GM23338 (cell line): ENCODE results near the gene TIE1. TPM values are rescaled to one million over a fixed set of nuclear protein-coding genes. Genes with fewer than 3 reads are reported as not detected.

ENCODE experiments used
- ATAC-seq: fragments of 200-7000 bp; cut with Tn5 transposase; 3 replicates; pipeline ENCODE4 v1.9.1; 2020
- DNase-seq: peaks from one replicate; pipeline ENCODE4 v3.0.0-alpha.2; 2015; ENCODE audit warnings: low spot score
- H2AFZ ChIP-seq: fragments of 200-600 bp; sonication (generic); 2 replicates; pipeline ENCODE4 v1.8.0; 2016; ENCODE audit warnings: antibody characterized with exemption, mild to moderate bottlenecking, moderate library complexity
- H3F3A ChIP-seq: fragments of 200-600 bp; sonication (generic); replicated peaks from 2 replicates; pipeline ENCODE4 v1.8.0; 2017; ENCODE audit warnings: antibody characterized with exemption, mixed run types, low read depth
- H3K27ac ChIP-seq: fragments of 200-600 bp; sonication (generic); 2 replicates; pipeline ENCODE4 v1.6.1; 2016; ENCODE audit warnings: low read depth
- H3K27me3 ChIP-seq: fragments of 200-600 bp; sonication (generic); 2 replicates; pipeline ENCODE4 v1.8.0; 2016; ENCODE audit warnings: mild to moderate bottlenecking, mixed run types, moderate library complexity; ENCODE audit not compliant: insufficient read depth
- H3K36me3 ChIP-seq: fragments of 200-600 bp; sonication (generic); 2 replicates; pipeline ENCODE4 v1.8.0; 2016; ENCODE audit warnings: mild to moderate bottlenecking; ENCODE audit not compliant: insufficient read depth
- H3K4me1 ChIP-seq: fragments of 200-600 bp; sonication (generic); 2 replicates; pipeline ENCODE4 v1.8.0; 2016; ENCODE audit warnings: mild to moderate bottlenecking, moderate library complexity; ENCODE audit not compliant: insufficient read depth
- H3K4me2 ChIP-seq: fragments of 200-600 bp; sonication (generic); 2 replicates; pipeline ENCODE4 v1.7.1; 2017; ENCODE audit warnings: mixed run types
- H3K4me3 ChIP-seq: fragments of 200-600 bp; sonication (generic); 2 replicates; pipeline ENCODE4 v1.6.1; 2016; ENCODE audit warnings: mixed run types
- H3K79me2 ChIP-seq: fragments of 200-600 bp; sonication (generic); replicated peaks from 2 replicates; pipeline ENCODE4 v1.8.0; 2017; ENCODE audit warnings: mild to moderate bottlenecking; ENCODE audit not compliant: insufficient read depth
- H3K9me2 ChIP-seq: fragments of 200-600 bp; sonication (generic); 2 replicates; pipeline ENCODE4 v1.8.0; 2017; ENCODE audit not compliant: insufficient read depth
- H4K20me1 ChIP-seq: fragments of 200-600 bp; sonication (generic); replicated peaks from 2 replicates; pipeline ENCODE4 v1.8.0; 2017; ENCODE audit warnings: mild to moderate bottlenecking; ENCODE audit not compliant: insufficient read depth
- H3K27ac Mint-ChIP-seq: 2 replicates; pipeline ENCODE4 v1.8.0; 2020; ENCODE audit warnings: inconsistent platforms, mild to moderate bottlenecking, moderate library complexity, mixed read lengths
- H3K27me3 Mint-ChIP-seq: 3 replicates; pipeline ENCODE4 v1.8.0; 2022; ENCODE audit warnings: low read depth, mild to moderate bottlenecking, moderate library complexity, mixed read lengths, inconsistent platforms; ENCODE audit not compliant: insufficient read depth, poor library complexity
- H3K36me3 Mint-ChIP-seq: 3 replicates; pipeline ENCODE4 v1.8.0; 2021; ENCODE audit warnings: low read depth, mild to moderate bottlenecking, inconsistent platforms, moderate library complexity, mixed read lengths
- H3K4me1 Mint-ChIP-seq: 3 replicates; pipeline ENCODE4 v1.8.0; 2020; ENCODE audit warnings: mild to moderate bottlenecking, inconsistent platforms, mixed read lengths
- H3K4me3 Mint-ChIP-seq: 3 replicates; pipeline ENCODE4 v1.8.0; 2021; ENCODE audit warnings: moderate library complexity, mild to moderate bottlenecking, inconsistent platforms, mixed read lengths
- H3K9me3 Mint-ChIP-seq: 3 replicates; pipeline ENCODE4 v1.8.0; 2020; ENCODE audit warnings: moderate library complexity, mild to moderate bottlenecking, inconsistent platforms, mixed read lengths
- ETS1 ChIP-seq: IDR thresholded peaks from 2 replicates; pipeline ENCODE4 v1.6.1; 2016; ENCODE audit warnings: antibody characterized with exemption
- EZH2 ChIP-seq: fragments of 200-600 bp; sonication (generic); IDR thresholded peaks from one replicate; pipeline ENCODE4 v1.8.0; 2017; ENCODE audit warnings: antibody characterized with exemption, mild to moderate bottlenecking, low read depth; ENCODE audit not compliant: unreplicated experiment
- EZH2phosphoT487 ChIP-seq: fragments of 200-600 bp; sonication (generic); IDR thresholded peaks from one replicate; pipeline ENCODE4 v1.8.1; 2018; ENCODE audit warnings: antibody characterized with exemption; ENCODE audit not compliant: unreplicated experiment
- JUNB ChIP-seq: IDR thresholded peaks from one replicate; pipeline ENCODE4 v1.6.1; 2016; ENCODE audit warnings: antibody characterized with exemption; ENCODE audit not compliant: unreplicated experiment
- NANOG ChIP-seq: IDR thresholded peaks from 2 replicates; pipeline ENCODE4 v1.6.1; 2016; ENCODE audit warnings: antibody characterized with exemption, borderline replicate concordance
- STAT1 ChIP-seq: IDR thresholded peaks from one replicate; pipeline ENCODE4 v1.6.1; 2016; ENCODE audit warnings: antibody characterized with exemption; ENCODE audit not compliant: unreplicated experiment
- ZNF462 ChIP-seq: fragments of 250-450 bp; sonication (Bioruptor Pico); IDR thresholded peaks from 2 replicates; pipeline ENCODE4 v1.5.0; 2020; ENCODE audit warnings: mild to moderate bottlenecking, moderate library complexity
- polyA plus RNA-seq: library from polyadenylated mRNA; unstranded; fragments of >200 nt; fragmentation: Nextera tagmentation; extraction: Ambion mirVana; gene quantifications from 2 replicates; pipeline ENCODE4 v1.2.1, GENCODE V29; 2016
- total RNA-seq: library from RNA; depleted of rRNA; stranded (reverse); fragments of >200 nt; shearing (Covaris generic); gene quantifications from 2 replicates; pipeline ENCODE4 v1.2.3, GENCODE V29; 2014

Gene TIE1
- total and polyA plus RNA-seq, 2 experiments from 2014 or later = 0.37 to 2.3 TPM

- H3K27ac Mint-ChIP-seq = no peak overlapping the region
- Histone ChIP-seq H3K9me2 (peaks cover 5% of the 10 kb centered on the region; the same call in 1 of the 2 replicates), H3F3A (no peaks in the 10 kb centered on the region), H3K4me2 (no peak overlapping the region), H2AFZ (no peak overlapping the region), H3K27me3 (no peaks in the 10 kb centered on the region), H3K36me3 (no peaks in the 10 kb centered on the region), H3K4me3 (no peak overlapping the region), H3K4me1 (peaks cover 7% of the 10 kb centered on the region), H3K27ac (no peak overlapping the region), H4K20me1 (no peaks in the 10 kb centered on the region), H3K79me2 (no peaks in the 10 kb centered on the region)
- no peak overlapping the region for H3K4me3 Mint-ChIP-seq
- H3K9me3 Mint-ChIP-seq = no peaks in the 10 kb centered on the region; the same call in 2 of the 3 replicates
- DNase-seq (no peak), ATAC-seq (no peak)
- no peak for TF ChIP-seq JUNB
- TF ChIP-seq NANOG = no peak
- no peak for TF ChIP-seq ZNF462
- no peak for TF ChIP-seq EZH2
- TF ChIP-seq STAT1 = no peak
- TF ChIP-seq EZH2phosphoT487 = no peak
- no peak for TF ChIP-seq ETS1
- peaks cover 12% of the 10 kb centered on the region for H3K4me1 Mint-ChIP-seq
- peaks cover 21% of the 10 kb centered on the region; the same call in 2 of the 3 replicates for H3K36me3 Mint-ChIP-seq
- peaks cover 5% of the 10 kb centered on the region for H3K27me3 Mint-ChIP-seq
These were observed 21.1 kb upstream of the TIE1 start for GRCh38 chr1:43279666-43280065.
